Choroid plexus epithelial cell (primary cell): Measurements from ENCODE around the gene SMCO1.
"Not testable (repeated sequence)": the region's sequence is repeated elsewhere in the genome, so short reads cannot be mapped to it uniquely, and the experiment has no call there.

ENCODE experiments used
- DNase-seq: peaks from one replicate; pipeline ENCODE4 v3.0.0-alpha.2; 2010; ENCODE audit warnings: low read depth
- H3K4me3 ChIP-seq: 2 replicates; pipeline ENCODE4 v1.5.1; 2011; ENCODE audit warnings: low read depth, mild to moderate bottlenecking, control low read depth, low read length, moderate library complexity
- CTCF ChIP-seq: conservative IDR thresholded peaks from 2 replicates; pipeline ENCODE4 v1.5.1; 2011; ENCODE audit warnings: low read depth, mild to moderate bottlenecking, control low read depth, inconsistent platforms, low read length, moderate library complexity

SMCO1 gene

GRCh38 chr3:196554205-196554604, 39.1 kb upstream of the SMCO1 start:
- H3K4me3 ChIP-seq = no peak overlapping the region
- DNase-seq = no peak
- no peak for TF ChIP-seq CTCF

GRCh38 chr3:196553551-196553950, 38.4 kb upstream of the SMCO1 start:
- TF ChIP-seq CTCF = no peak
- DNase-seq = no peak
- no peak overlapping the region for H3K4me3 ChIP-seq

- no peak for TF ChIP-seq CTCF
- DNase-seq = no peak
- no peak overlapping the region for H3K4me3 ChIP-seq
Observed at GRCh38 chr3:196552253-196552652, 37.1 kb upstream of the SMCO1 start.

GRCh38 chr3:196550172-196550571, 35.0 kb upstream of the SMCO1 start:
- DNase-seq = not testable (repeated sequence)

GRCh38 chr3:196549312-196549711, 34.2 kb upstream of the SMCO1 start:
- not testable (repeated sequence) for H3K4me3 ChIP-seq, DNase-seq

More at GRCh38 chr3:196550172-196550571, 35.0 kb upstream of the SMCO1 start:
- H3K4me3 ChIP-seq = not testable (repeated sequence)

- no peak for DNase-seq
- no peak overlapping the region for H3K4me3 ChIP-seq
- no peak for TF ChIP-seq CTCF
Observed at GRCh38 chr3:196547067-196547466, 31.9 kb upstream of the SMCO1 start.

GRCh38 chr3:196546537-196546936, 31.4 kb upstream of the SMCO1 start:
- no peak for TF ChIP-seq CTCF
- no peak for DNase-seq
- H3K4me3 ChIP-seq = no peak overlapping the region

GRCh38 chr3:196544491-196544992, 29.4 kb upstream of the SMCO1 start:
- no peak for DNase-seq
- H3K4me3 ChIP-seq = no peak overlapping the region
- TF ChIP-seq CTCF = no peak
